A172 (cell line): ENCODE measurements around the gene RTTN. TPM values are rescaled to one million over a fixed set of nuclear protein-coding genes. Genes with fewer than 3 reads are reported as not detected.

Experiments
- DNase-seq: peaks from one replicate; pipeline ENCODE4 v3.0.0-alpha.2; 2015; ENCODE audit warnings: low spot score
- total RNA-seq: library from RNA; depleted of rRNA; stranded (reverse); fragments of >200 nt; shearing (Covaris generic); gene quantifications from 2 replicates; pipeline ENCODE4 v1.2.3, GENCODE V29; 2014

RTTN gene
- total RNA-seq, 1 experiment from 2014 or later, result 15.6 TPM

- no peak for DNase-seq
Measured at GRCh38 chr18:70197844-70198243, 7.6 kb downstream of the RTTN start.

- DNase-seq, result no peak
Measured at GRCh38 chr18:70197026-70197425, 8.5 kb downstream of the RTTN start.

- no peak for DNase-seq
Measured at GRCh38 chr18:70195852-70196434, 9.5 kb downstream of the RTTN start.

GRCh38 chr18:70195014-70195614 is 10.4 kb downstream of the RTTN start:
- no peak for DNase-seq

- DNase-seq, result no peak
Measured at GRCh38 chr18:70194227-70194890, 11.1 kb downstream of the RTTN start.

GRCh38 chr18:70190529-70190928 is 15.0 kb downstream of the RTTN start:
- no peak for DNase-seq

- no peak for DNase-seq
Measured at GRCh38 chr18:70188113-70188512, 17.4 kb downstream of the RTTN start.

- no peak for DNase-seq
Measured at GRCh38 chr18:70183441-70183840, 22.0 kb downstream of the RTTN start.

GRCh38 chr18:70182548-70182947 is 22.9 kb downstream of the RTTN start:
- DNase-seq, result no peak

- DNase-seq, result no peak
Measured at GRCh38 chr18:70181725-70182124, 23.8 kb downstream of the RTTN start.

GRCh38 chr18:70181015-70181414 is 24.5 kb downstream of the RTTN start:
- DNase-seq, result peak; percentile 75

GRCh38 chr18:70176537-70176936 is 28.9 kb downstream of the RTTN start:
- DNase-seq, result no peak

- DNase-seq, result no peak
Measured at GRCh38 chr18:70175216-70175615, 30.3 kb downstream of the RTTN start.

- DNase-seq, result peak; percentile 3
Measured at GRCh38 chr18:70172225-70172624, 33.3 kb downstream of the RTTN start.

- DNase-seq, result no peak
Measured at GRCh38 chr18:70169747-70170146, 35.7 kb downstream of the RTTN start.

GRCh38 chr18:70166668-70167067 is 38.8 kb downstream of the RTTN start:
- no peak for DNase-seq

GRCh38 chr18:70165936-70166335 is 39.6 kb downstream of the RTTN start:
- no peak for DNase-seq

- no peak for DNase-seq
Measured at GRCh38 chr18:70160073-70160678, 45.3 kb downstream of the RTTN start.

- no peak for DNase-seq
Measured at GRCh38 chr18:70158992-70159717, 46.3 kb downstream of the RTTN start.

- no peak for DNase-seq
Measured at GRCh38 chr18:70156886-70157285, 48.6 kb downstream of the RTTN start.

- DNase-seq, result peak; percentile 68
Measured at GRCh38 chr18:70154591-70155194, 50.8 kb downstream of the RTTN start.

GRCh38 chr18:70151614-70152013 is 53.9 kb downstream of the RTTN start:
- no peak for DNase-seq
